AG10803 (cell line): ENCODE results near the gene SLC10A4.

Experiments used
- DNase-seq: peaks from one replicate; pipeline ENCODE4 v3.0.0; 2010; ENCODE audit warnings: low read depth
- H3K4me3 ChIP-seq: 2 replicates; pipeline ENCODE4 v1.5.1; 2011; ENCODE audit warnings: mild to moderate bottlenecking, low read length, control low read depth
- CTCF ChIP-seq: conservative IDR thresholded peaks from 2 replicates; pipeline ENCODE4 v1.5.1; 2011; ENCODE audit warnings: mild to moderate bottlenecking, low read length, control low read depth, inconsistent platforms

Gene SLC10A4

GRCh38 chr4:48489683-48490011, 6.5 kb downstream of the SLC10A4 start:
- no peak for TF ChIP-seq CTCF
- no peak overlapping the region for H3K4me3 ChIP-seq
- no peak for DNase-seq

GRCh38 chr4:48490012-48490679, 7.0 kb downstream of the SLC10A4 start, which contains the start of gene ZAR1:
TSS of gene ZAR1 (plus strand) at chr4:48490252. CDS start at chr4:48490292, 40 bp downstream.
- H3K4me3 ChIP-seq, result no peak within 1 kb of the TSS
- DNase-seq, result no peak
- no peak for TF ChIP-seq CTCF

DNA sequence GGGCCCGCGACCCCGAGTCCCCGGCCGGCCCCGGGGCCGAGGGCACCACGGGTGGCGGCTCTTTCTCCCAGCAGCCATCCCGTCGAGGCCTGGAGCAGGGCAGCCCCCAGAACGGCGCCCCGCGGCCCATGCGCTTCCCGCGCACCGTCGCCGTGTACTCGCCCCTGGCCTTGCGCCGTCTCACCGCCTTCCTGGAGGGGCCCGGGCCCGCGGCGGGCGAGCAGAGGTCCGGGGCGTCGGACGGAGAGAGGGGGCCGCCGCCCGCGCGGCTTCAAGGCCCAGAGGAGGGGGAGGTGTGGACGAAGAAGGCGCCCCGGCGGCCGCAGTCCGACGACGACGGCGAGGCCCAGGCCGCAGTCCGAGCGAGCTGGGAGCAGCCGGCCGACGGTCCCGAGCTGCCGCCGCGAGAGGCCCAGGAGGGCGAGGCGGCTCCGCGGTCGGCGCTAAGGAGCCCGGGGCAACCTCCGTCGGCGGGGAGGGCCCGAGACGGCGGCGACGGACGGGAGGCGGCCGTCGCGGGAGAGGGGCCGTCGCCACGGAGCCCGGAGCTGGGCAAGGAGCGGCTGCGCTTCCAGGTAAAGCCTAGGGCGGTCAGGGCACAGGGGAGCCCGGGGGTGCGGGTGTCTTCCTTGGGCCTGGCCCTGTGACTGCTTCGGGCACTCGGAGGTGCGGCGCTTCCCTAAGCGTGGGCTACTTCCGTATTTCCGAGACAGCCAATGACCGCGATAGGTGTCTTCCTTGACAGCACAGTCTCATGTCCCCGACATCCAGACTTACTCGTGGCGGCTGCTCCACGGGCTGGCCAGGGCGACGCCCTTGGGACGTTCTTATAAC, 7.8 kb downstream of the SLC10A4 start:
- DNase-seq, result no peak
- TF ChIP-seq CTCF, result no peak
- H3K4me3 ChIP-seq, result no peak overlapping the region

DNA sequence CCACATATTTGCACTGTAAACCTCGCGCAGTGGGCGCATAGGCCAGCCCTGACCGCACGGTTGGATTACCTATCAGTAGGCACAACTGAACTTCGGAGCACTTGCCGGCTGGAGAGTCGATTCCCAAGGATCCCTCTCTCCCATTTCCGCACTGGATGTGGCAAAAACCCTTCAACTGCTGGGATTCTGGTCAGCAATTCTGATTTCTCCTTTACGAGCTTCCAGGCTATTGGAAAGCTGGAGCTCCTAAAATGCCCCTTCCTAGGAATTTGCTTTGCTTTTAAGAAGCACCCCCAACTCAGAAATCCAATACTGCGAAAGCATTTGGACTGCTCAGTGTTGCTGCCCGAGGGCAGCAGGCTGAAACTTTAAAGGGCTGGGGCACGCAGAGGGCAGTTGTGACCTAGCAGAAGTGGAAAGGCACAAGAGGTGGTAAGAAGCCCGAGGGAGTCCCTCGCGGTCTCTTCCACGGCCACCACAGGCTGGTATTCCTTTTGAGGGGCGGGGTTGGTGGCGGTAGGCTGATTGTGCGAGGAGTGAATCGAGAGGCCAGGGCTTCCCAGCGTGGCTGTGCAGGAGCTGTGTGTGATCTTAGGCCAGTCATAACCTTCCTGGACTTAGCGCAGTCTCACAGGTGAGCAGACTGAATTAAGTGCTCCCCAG, 8.5 kb downstream of the SLC10A4 start:
- no peak for DNase-seq
- TF ChIP-seq CTCF, result no peak
- no peak overlapping the region for H3K4me3 ChIP-seq

DNA sequence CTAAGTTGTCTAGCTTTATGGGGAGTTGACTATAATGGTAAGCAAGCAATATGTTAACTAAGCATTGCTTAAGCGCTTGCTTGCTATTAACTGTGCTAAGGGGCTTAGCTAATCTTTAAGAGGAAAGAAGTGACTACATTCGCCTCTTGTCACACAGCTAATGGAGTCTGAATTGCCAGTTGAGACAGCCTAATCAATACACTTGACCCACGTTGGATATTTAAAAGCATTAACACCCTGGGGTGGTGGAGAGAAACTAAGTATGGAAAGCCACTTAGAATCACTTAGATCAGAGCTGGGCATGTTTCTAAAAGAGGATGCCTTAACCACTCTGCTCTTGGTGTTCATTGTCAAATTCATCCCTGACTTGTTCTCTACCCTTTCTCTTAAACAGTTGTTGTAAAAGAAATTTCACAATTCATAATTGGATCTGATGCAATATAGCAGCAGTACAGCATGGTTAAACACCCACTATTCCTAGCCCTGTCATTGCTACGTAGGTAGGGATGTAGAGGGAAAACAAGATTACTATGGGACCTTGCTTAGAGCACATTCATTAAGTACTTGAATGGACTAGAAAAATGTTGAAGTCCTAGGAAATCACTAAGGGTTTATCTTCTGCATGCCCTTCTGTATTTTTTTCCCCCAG, 10.4 kb downstream of the SLC10A4 start:
- TF ChIP-seq CTCF, result no peak
- no peak for DNase-seq
- no peak overlapping the region for H3K4me3 ChIP-seq

GRCh38 chr4:48495941-48496340, 12.8 kb downstream of the SLC10A4 start:
- TF ChIP-seq CTCF, result no peak
- no peak overlapping the region for H3K4me3 ChIP-seq
- DNase-seq, result no peak
